Right lobe of liver (tissue), 6 donors: Measurements from ENCODE around the gene APBB2. TPM values are rescaled to one million over a fixed set of nuclear protein-coding genes. Genes with fewer than 3 reads are reported as not detected.
"Not testable (repeated sequence)": the region's sequence is repeated elsewhere in the genome, so short reads cannot be mapped to it uniquely, and the experiment has no call there.

ENCODE experiments used
- ATAC-seq, 4 donors: fragments of 200-7000 bp; cut with Tn5 transposase; one replicate each; pipeline ENCODE4 v1.9.1; 2020; ENCODE audit warnings: mild to moderate bottlenecking in 4 of 4, moderate library complexity in 4 of 4
- DNase-seq, 3 donors: peaks; one replicate each; pipeline ENCODE4 v3.0.0-alpha.2; 2020
- H3K27ac ChIP-seq, 3 donors: fragments of 200-600 bp; one replicate each; pipeline ENCODE4 v1.8.0; 2022
- H3K27me3 ChIP-seq, 2 donors: fragments of 200-600 bp; one replicate each; pipeline ENCODE4 v1.8.0; 2022
- H3K36me3 ChIP-seq, 4 donors: fragments of 200-600 bp; sonication (generic) in 1 of 4; one replicate each; pipeline versions ENCODE4 v1.5.1 to v1.8.0; 2017 to 2022; ENCODE audit warnings: control low read depth in 1 of 4
- H3K4me1 ChIP-seq, 4 donors: fragments of 200-600 bp; sonication (generic) in 1 of 4; one replicate each; pipeline versions ENCODE4 v1.5.1 to v1.8.0; 2017 to 2022; ENCODE audit warnings: control low read depth in 1 of 4
- H3K4me3 ChIP-seq, 3 donors: fragments of 200-600 bp; one replicate each; pipeline ENCODE4 v1.8.0; 2022
- H3K9me3 ChIP-seq, 4 donors: fragments of 200-600 bp; sonication (generic) in 1 of 4; one replicate each; pipeline versions ENCODE4 v1.5.1 to v1.8.0; 2017 to 2022; ENCODE audit warnings: control low read depth in 1 of 4
- POLR2A ChIP-seq: fragments of 450-650 bp; IDR thresholded peaks from one replicate; pipeline ENCODE4 v1.6.1; 2017; ENCODE audit warnings: antibody characterized with exemption, mild to moderate bottlenecking
- WGBS: methylation state at CpG from one replicate; pipeline ENCODE4 v1.1.6; 2018; ENCODE audit warnings: low coverage, low lambda C conversion rate; ENCODE audit not compliant: insufficient coverage; ENCODE audit errors: missing lambda C conversion rate; 5-methylcytosine and 5-hydroxymethylcytosine counted together
- intact Hi-C, 2 donors: fragments of 100-400 bp; cut with DNase I; formaldehyde crosslinking; loops; one replicate each; pipeline versions ENCODE4 v1.11.2 to v1.14.1; 2022
- total RNA-seq, 6 experiments: library from RNA; depleted of rRNA in 2 of 6; stranded (reverse); fragments of >200 nt in 2 of 6; fragmentation: NEBNext Ultra II Directional in 3 of 6; extraction: Animal tissue kit (Norgen Biotek cat#: 25700) in 3 of 6; gene quantifications; one replicate each; pipeline versions ENCODE4 v1.1.0 to v1.2.4, GENCODE V29; 2016 to 2023
- TF ChIP-seq, protein P1 (sequence below), 4 donors: fragments of 200-600 bp in 3 of 4; fragments of 450-650 bp in 1 of 4; IDR thresholded peaks; one replicate each; pipeline versions ENCODE4 v1.5.1 to v1.8.0; 2016 to 2022; ENCODE audit warnings: antibody characterized with exemption in 4 of 4, mild to moderate bottlenecking in 2 of 4
- donor health status: DM: no; HTN: yes; CAD: no.
- donor health status: DM: no; HTN: no; CAD: no.
- donor health status: DM: no; HTN: no; CAD: no.
- donor health status: DM: no; HTN: yes; CAD: no.
- donor health status: DM: no; HTN: yes; CAD: no.

APBB2 gene
- total RNA-seq, 6 experiments from 2014 or later: 14.1 to 27.9 (median 25.1) TPM

DNA sequence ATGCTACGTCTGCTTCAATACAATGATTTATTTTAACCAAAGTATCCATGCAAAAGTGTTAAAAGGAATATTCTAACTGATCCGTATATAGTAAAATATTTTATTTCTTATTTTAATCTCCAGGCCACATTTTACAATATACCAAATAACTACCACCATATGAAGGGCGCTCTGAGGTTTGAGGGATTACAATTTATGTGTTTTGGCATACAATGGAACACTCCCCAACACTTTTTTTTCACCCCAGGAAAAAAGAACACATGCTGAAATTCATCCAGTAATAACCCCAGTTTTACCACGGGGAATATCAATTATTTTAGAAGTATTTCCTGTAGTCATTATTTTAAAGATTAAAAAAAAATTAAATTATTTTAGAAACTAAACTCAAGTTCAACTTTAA, 65.4 kb downstream of the APBB2 start:
- 74% methylated on average over 4 of the region's 4 CpGs for WGBS
- DNase-seq (no peak), ATAC-seq (no peak)
- Histone ChIP-seq H3K4me1 (peaks cover 0 to 33% (median under 1%) of the 10 kb centered on the region in 4 donors), H3K36me3 (no peaks in the 10 kb centered on the region), H3K27me3 (no peaks in the 10 kb centered on the region), H3K9me3 (no peaks in the 10 kb centered on the region), H3K27ac (no peak overlapping the region), H3K4me3 (no peak overlapping the region)
- TF ChIP-seq, protein P1, sequence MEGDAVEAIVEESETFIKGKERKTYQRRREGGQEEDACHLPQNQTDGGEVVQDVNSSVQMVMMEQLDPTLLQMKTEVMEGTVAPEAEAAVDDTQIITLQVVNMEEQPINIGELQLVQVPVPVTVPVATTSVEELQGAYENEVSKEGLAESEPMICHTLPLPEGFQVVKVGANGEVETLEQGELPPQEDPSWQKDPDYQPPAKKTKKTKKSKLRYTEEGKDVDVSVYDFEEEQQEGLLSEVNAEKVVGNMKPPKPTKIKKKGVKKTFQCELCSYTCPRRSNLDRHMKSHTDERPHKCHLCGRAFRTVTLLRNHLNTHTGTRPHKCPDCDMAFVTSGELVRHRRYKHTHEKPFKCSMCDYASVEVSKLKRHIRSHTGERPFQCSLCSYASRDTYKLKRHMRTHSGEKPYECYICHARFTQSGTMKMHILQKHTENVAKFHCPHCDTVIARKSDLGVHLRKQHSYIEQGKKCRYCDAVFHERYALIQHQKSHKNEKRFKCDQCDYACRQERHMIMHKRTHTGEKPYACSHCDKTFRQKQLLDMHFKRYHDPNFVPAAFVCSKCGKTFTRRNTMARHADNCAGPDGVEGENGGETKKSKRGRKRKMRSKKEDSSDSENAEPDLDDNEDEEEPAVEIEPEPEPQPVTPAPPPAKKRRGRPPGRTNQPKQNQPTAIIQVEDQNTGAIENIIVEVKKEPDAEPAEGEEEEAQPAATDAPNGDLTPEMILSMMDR (IDR thresholded peaks at IDR 0.05): no peak
- TF ChIP-seq POLR2A: no peak
- intact Hi-C loops: loop anchor here in 1 of 2 donors (5.0 kb wide), 1 partner anchor 63 kb away; the partner anchor contains the start of gene APBB2

DNA sequence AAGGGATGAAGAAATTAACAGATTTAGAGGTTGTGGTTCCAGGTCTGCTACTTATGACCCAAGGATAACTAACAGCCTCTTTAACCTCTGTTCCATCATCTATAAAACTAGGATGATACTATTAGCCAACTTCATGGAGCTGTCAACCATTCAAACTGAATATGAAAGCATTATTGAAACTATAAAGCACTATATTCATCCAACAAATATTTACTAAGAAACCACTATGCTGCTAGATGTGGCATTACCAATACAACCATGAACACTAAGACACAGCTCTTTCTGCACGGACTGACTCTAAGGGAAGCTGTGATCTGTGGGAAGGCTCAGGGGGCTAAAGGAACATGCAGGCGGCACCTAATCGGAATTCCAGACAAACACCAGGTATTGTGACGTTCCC, 66.0 kb downstream of the APBB2 start:
- WGBS: 87% methylated on average over 4 of the region's 4 CpGs

DNA sequence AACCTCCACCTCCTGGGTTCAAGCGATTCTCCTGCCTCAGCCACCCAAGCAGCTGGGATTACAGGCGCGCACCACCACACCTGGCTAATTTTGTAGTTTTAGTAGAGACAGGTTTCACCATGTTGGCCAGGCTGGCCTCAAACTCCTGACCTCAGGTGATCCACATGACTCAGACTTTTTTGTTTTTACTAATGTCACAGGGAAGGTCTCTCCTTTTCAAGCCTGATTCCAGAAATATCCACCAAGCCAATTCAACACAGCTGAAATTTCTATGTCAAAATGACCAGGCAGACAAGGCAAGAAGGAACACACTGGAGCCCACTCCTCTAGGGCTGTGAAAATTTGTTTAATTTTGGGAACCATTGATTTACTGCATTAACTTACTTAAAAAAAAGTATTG, 66.8 kb downstream of the APBB2 start:
- peak in 2 of 4 donors; percentile 40 to 42 for ATAC-seq
- H3K4me3 ChIP-seq, H3K9me3 ChIP-seq, H3K36me3 ChIP-seq, H3K27me3 ChIP-seq, DNase-seq: not testable (repeated sequence)
- intact Hi-C loops: loop anchor here in 1 of 2 donors (5.0 kb wide), 1 partner anchor 65 kb away; the partner anchor contains the start of gene APBB2
- Histone ChIP-seq H3K4me1 (peaks cover 0 to 43% (median 4%) of the 10 kb centered on the region in 4 donors), H3K27ac (peak overlapping the region; percentile 35 to 79 (median 66))
- WGBS: no CpG with 5 or more reads among the region's 3 CpGs

More for the DNA sequence above, 66.0 kb downstream of the APBB2 start:
- Histone ChIP-seq H3K4me3 (no peak overlapping the region), H3K36me3 (no peaks in the 10 kb centered on the region), H3K27me3 (no peaks in the 10 kb centered on the region), H3K4me1 (peaks cover 0 to 36% (median 4%) of the 10 kb centered on the region in 4 donors), H3K27ac (peak overlapping the region in 2 of 3 donors; percentile 66 to 79), H3K9me3 (no peaks in the 10 kb centered on the region)
- TF ChIP-seq, protein P1 (IDR thresholded peaks at IDR 0.05): no peak
- TF ChIP-seq POLR2A: no peak
- DNase-seq (no peak), ATAC-seq (no peak)
- intact Hi-C loops: loop anchor here in 1 of 2 donors (5.0 kb wide), 1 partner anchor 64 kb away; the partner anchor contains the start of gene APBB2

DNA sequence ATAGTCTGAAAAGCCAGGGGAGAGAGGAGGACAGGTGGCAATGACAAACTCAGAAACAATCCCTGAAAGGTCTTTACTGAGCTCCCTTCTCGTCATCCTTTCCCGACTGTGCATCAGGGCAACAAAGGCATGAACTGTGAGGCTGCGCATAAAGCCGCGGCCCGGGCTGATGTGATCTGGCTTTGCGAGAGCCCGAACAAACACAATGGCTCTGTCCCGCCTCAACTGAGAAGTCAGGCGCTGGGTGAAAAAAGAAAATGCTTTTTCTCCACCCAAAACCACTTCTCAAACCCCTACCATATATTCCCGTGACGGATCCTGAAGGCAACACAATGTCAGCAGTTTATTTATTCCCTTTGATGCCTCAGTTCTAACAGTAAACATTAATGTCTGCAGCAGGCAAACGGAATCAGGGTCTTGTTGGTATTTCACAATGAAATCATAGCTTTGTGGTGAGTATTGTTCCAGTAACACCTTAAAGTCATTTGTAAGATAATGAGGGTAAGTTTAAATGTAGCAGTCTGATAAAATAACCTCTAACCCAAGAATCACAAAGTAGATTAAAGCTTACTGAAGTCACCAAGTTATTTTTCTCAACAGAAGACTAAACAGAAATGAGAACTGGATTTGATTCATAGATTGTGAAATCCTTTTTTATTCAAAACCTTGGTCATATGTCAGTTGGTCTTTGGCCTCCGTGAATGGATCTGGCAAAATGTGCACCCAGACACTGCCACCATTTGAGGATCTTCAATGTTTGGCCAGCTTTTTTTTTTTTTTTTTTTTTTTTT, 67.4 kb downstream of the APBB2 start:
- peak; percentile 49 to 72 (median 60) for DNase-seq
- Histone ChIP-seq H3K36me3 (no peaks in the 10 kb centered on the region), H3K4me3 (peak overlapping the region in 2 of 3 donors; percentile 10 to 21), H3K9me3 (no peaks in the 10 kb centered on the region), H3K4me1 (peaks cover 3 to 49% (median 4%) of the 10 kb centered on the region in 4 donors), H3K27ac (peak overlapping the region; percentile 35 to 79 (median 66)), H3K27me3 (no peaks in the 10 kb centered on the region)
- intact Hi-C loops: loop anchor here in 1 of 2 donors (5.0 kb wide), 1 partner anchor 65 kb away; the partner anchor contains the start of gene APBB2
- no peak for TF ChIP-seq POLR2A
- WGBS: 12% methylated on average over 10 of the region's 14 CpGs
- ATAC-seq: peak; percentile 60 to 71 (median 66)

DNA sequence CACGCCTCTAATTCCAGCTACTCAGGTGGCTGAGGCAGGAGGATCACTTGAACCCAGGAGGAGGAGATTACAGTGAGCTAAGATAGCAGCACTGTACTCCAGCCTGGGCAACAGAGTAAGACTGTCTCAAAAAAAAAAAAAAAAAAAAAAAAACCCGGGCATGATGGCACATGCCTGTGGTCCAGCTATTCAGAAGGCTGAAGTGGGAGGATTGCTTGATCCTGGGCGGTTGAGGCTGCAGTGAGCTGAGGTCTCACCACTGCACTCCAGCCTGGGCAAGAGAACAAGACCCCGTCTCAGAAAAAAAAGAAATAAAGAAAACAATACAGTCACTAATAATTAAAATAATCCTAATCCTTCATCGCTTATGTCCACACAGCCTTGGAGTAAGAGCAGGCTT, 68.1 kb downstream of the APBB2 start:
- TF ChIP-seq, protein P1 (IDR thresholded peaks at IDR 0.05): no peak
- TF ChIP-seq POLR2A: no peak
- no peak overlapping the region for H3K4me3 ChIP-seq
- H3K27ac ChIP-seq: peak overlapping the region; percentile 35 to 79 (median 66)
- H3K27me3 ChIP-seq: no peaks in the 10 kb centered on the region
- no peaks in the 10 kb centered on the region for H3K9me3 ChIP-seq
- ATAC-seq (no peak), DNase-seq (no peak)
- intact Hi-C loops: loop anchor here in 1 of 2 donors (5.0 kb wide), 1 partner anchor 66 kb away; the partner anchor contains the start of gene APBB2
- peaks cover 3 to 52% (median 4%) of the 10 kb centered on the region in 4 donors for H3K4me1 ChIP-seq
- no peaks in the 10 kb centered on the region for H3K36me3 ChIP-seq
- WGBS: 93% methylated on average over 4 of the region's 5 CpGs
